PC-9 (cell line): Measurements from ENCODE around the gene PRRC2B.

Source experiments
- CTCF ChIP-seq: fragments of 200-600 bp; sonication (generic); conservative IDR thresholded peaks from 2 replicates; pipeline ENCODE4 v1.6.1; 2017; ENCODE audit warnings: mixed run types, antibody characterized with exemption, mild to moderate bottlenecking, moderate library complexity
- EZH2 ChIP-seq: fragments of 200-600 bp; sonication (generic); IDR thresholded peaks from 2 replicates; pipeline ENCODE4 v1.8.0; 2017; ENCODE audit warnings: antibody characterized with exemption, low read depth

DNA sequence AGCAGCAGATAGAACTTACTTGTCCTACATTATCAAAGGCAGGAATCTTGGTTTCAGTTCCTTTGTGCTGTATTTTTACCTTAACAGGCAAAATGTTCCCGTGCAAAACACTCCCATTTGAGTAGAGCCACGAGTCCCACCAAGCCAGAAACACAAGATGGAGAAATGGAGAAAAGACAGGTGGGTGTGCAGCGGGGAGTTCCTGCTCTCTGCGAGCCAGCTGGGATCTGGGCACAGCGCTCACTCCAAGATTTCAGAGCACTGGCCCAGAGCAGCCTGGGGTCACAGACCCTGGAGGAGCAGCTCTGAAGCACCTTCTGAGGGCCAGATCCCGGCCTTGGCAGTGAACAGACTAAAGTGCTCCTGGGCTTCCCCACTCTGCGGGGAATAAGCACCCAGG is 134.3 kb downstream of the PRRC2B start:
- TF ChIP-seq EZH2: no peak
- TF ChIP-seq CTCF: no peak
